SU-DHL-6 (cell line): ENCODE data around the gene SAXO1.

Experiments used
- CTCF ChIP-seq: fragments of 200-600 bp; sonication (generic); IDR thresholded peaks from one replicate; pipeline ENCODE4 v1.5.1; 2017; ENCODE audit warnings: antibody characterized with exemption, mild to moderate bottlenecking, low read length, moderate library complexity; ENCODE audit not compliant: insufficient read depth, poor library complexity, severe bottlenecking
- EZH2phosphoT487 ChIP-seq: fragments of 200-600 bp; sonication (generic), shearing (Covaris generic); conservative IDR thresholded peaks from 2 replicates; pipeline ENCODE4 v1.6.1; 2018; ENCODE audit warnings: mild to moderate bottlenecking, antibody characterized with exemption, low read length, moderate library complexity, mixed read lengths

GRCh38 chr9:18921366-18922075 lies 111.5 kb downstream of the SAXO1 start:
- TF ChIP-seq CTCF (no peak), EZH2phosphoT487 (no peak)
